ENCODE measurements around the gene GLIS2.
"Not testable (repeated sequence)": the region's sequence is repeated elsewhere in the genome, so short reads cannot be mapped to it uniquely, and the experiment has no call there.

The GLIS2 gene

DNA sequence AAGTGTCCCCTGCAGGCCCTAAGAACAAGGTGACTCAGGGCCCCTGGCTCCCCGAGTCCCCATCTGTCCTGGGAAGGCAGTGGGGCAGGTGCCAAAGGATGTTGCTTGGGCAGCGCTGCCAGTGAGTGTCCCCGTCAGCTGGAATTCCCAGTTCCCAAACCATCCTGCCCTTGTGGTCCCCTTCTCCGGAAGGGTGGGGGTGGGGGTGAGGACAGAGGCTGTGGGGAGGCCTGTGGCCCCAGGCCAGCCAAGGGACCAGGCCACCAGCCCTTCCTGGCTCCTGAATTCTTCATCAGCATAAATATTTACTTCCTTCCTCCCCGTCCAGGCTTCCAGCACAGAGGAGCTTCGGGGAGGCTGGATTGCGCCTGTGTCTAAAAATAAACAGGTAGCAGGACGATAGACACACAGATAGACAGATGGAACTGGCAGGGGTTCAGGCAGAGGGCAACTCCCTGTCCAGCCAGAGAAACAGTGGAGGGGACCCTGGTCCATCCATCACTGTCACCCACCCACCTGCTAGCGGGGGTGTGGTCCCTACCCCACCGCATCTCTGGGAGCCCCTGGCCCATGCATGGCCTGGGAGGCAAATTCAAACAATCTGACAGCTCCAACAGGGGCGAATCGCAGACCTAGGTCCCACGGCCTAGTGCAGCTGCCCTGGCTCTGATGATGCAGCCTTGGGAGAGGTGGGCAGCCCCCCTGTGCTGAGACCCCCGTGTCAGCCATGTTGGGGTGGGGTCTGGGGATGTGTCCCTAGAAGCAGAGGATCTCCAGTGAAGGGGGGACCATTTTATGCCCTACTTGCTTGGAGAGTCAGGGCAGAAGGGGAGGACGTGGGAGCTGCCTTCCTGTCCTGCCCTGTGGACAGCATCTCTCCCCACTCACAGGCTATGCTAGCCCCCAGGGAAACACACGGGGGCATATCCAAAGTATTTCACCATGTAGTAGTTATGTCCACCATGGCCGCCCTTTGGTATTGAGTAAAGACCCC, 13.2 kb downstream of the GLIS2 start:
- DNase-seq (ENCODE audit: low read depth), result no peak
- H3K4me3 ChIP-seq (ENCODE audit: control insufficient read depth, low read depth, low read length), result no peak overlapping the region
- TF ChIP-seq, protein P1, sequence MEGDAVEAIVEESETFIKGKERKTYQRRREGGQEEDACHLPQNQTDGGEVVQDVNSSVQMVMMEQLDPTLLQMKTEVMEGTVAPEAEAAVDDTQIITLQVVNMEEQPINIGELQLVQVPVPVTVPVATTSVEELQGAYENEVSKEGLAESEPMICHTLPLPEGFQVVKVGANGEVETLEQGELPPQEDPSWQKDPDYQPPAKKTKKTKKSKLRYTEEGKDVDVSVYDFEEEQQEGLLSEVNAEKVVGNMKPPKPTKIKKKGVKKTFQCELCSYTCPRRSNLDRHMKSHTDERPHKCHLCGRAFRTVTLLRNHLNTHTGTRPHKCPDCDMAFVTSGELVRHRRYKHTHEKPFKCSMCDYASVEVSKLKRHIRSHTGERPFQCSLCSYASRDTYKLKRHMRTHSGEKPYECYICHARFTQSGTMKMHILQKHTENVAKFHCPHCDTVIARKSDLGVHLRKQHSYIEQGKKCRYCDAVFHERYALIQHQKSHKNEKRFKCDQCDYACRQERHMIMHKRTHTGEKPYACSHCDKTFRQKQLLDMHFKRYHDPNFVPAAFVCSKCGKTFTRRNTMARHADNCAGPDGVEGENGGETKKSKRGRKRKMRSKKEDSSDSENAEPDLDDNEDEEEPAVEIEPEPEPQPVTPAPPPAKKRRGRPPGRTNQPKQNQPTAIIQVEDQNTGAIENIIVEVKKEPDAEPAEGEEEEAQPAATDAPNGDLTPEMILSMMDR (conservative IDR thresholded peaks at IDR 0.05; ENCODE audit: control insufficient read depth, insufficient read depth, low read depth, low read length), result no peak

DNA sequence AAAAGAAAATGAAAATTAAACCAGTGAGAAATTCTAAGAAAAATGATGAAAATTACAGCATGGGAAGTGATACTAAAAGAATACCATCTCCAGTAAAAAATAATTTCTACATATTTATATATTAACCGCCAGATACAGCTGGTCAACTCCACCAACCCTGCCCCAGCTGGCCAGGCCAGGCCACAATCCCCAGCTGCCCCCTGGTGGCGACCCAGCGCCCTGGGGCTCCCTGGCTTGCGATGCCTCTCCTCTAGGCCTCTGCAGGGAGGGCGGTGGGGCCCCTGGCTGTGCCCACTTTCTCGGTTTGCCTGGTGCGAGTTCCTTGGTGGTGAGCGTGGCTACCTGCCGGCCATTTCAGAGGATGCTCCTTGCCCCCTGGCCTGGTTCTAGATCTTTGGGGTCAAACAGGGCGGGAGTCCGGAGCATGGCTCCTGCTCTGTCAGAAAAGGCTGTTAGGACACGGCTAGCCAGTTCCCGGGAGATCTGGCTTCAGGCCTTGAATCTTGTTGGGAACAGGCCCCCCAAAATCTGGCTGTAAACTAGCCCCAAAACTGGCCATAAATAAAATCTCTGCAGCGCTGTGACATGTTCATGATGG, 14.5 kb downstream of the GLIS2 start:
- TF ChIP-seq, protein P1 (conservative IDR thresholded peaks at IDR 0.05; ENCODE audit: control insufficient read depth, insufficient read depth, low read depth, low read length), result peak; percentile 91
- peak; percentile 68 for DNase-seq (ENCODE audit: low read depth)
- H3K4me3 ChIP-seq (ENCODE audit: control insufficient read depth, low read depth, low read length), result no peak overlapping the region

DNA sequence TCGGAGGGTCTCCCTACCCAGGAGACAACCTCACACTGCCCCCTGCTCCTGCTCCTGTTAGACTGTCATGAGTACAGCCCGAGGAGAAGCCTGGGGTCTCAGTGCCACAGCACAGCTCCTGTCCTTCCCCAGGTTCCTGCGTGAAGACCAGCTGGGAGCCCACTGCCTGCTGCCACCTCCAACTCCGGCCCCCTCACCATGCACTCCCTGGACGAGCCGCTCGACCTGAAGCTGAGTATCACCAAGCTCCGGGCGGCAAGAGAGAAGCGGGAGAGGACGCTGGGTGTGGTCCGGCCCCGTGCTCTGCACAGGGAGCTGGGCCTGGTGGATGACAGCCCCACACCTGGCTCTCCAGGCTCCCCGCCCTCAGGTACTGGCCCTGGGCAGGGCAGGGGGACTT, 16.2 kb downstream of the GLIS2 start:
- no peak overlapping the region for H3K4me3 ChIP-seq (ENCODE audit: control insufficient read depth, low read depth, low read length)
- DNase-seq (ENCODE audit: low read depth), result no peak
- TF ChIP-seq, protein P1 (conservative IDR thresholded peaks at IDR 0.05; ENCODE audit: control insufficient read depth, insufficient read depth, low read depth, low read length), result no peak

DNA sequence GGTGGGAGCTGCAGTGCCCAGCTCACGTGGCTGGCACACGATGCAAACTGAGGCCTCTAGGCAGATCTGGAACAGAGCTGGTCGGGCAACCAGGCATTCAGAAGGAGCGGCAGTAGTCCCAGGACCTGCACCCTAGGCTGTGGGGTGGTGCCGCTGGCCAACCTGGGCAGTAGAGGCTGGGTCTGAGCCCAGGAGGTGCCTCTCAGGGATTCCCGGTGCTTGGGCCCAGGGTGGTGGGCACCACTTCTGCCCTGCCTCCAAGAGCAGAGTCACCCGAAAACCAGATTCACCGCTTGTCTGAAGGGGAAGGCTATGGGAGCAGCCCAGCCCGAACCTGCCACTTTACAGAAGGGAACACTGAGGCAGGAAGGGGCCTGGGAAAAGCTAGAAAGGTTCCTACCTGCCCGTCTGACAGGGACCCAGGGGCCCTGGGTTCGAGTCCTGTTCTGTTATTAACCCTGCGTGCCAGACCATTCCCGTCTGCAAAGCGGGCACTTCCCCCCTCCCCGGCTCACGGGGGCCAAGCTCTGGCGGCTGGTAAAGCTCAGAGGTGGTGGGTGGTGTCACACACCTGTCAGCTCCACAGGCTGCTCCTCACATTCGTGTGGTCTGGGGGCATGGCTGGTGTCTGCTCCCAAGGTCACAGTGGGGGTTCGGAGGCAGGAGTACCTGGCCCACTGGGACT, 16.9 kb downstream of the GLIS2 start:
- TF ChIP-seq, protein P1 (conservative IDR thresholded peaks at IDR 0.05; ENCODE audit: control insufficient read depth, insufficient read depth, low read depth, low read length), result no peak
- no peak for DNase-seq (ENCODE audit: low read depth)

DNA sequence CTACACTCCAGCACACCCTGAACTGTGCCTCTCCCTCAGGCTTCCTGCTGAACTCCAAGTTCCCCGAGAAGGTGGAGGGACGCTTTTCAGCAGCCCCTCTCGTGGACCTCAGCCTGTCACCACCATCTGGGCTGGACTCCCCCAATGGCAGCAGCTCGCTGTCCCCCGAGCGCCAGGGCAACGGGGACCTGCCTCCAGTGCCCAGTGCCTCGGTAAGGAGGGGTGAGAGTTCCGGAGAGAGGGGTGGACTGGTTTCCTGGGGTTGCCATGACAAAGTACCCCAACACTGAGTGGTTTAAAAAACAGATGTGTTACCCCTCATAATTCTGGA, 17.4 kb downstream of the GLIS2 start:
- DNase-seq (ENCODE audit: low read depth), result no peak
- no peak overlapping the region for H3K4me3 ChIP-seq (ENCODE audit: control insufficient read depth, low read depth, low read length)
- TF ChIP-seq, protein P1 (conservative IDR thresholded peaks at IDR 0.05; ENCODE audit: control insufficient read depth, insufficient read depth, low read depth, low read length), result no peak

More for the DNA sequence above, 16.9 kb downstream of the GLIS2 start:
- no peak overlapping the region for H3K4me3 ChIP-seq (ENCODE audit: control insufficient read depth, low read depth, low read length)

DNA sequence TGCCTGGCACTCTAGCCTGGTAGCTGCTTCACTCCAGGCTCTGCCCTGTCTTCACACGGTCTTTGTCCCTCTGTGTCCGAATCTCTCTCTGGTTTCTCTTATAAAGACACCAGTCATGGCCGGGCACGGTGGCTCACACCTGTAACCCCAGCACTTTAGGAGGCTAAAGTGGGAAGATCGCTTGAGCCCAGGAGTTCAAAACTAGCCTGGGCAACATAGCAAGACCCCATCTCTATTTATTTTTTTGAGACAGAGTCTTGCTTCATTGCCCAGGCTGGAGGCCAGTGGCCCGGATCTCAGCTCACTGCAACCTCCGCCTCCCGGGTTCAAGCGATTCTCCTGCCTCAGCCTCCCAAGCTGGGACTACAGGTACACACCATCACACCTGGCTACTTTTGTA, 17.8 kb downstream of the GLIS2 start:
- not testable (repeated sequence) for DNase-seq (ENCODE audit: low read depth); H3K4me3 ChIP-seq (ENCODE audit: control insufficient read depth, low read depth, low read length)

Measured in fibroblast of mammary gland (primary cell).